HFFc6 (cell line): ENCODE data around the gene SAMD14. TPM values are rescaled to one million over a fixed set of nuclear protein-coding genes. Genes with fewer than 3 reads are reported as not detected.
A peak's percentile ranks its signal among the peaks of the same experiment; 100 is the strongest.

Experiments
- DNase-seq: peaks from one replicate; pipeline ENCODE4 v3.0.0-alpha.2; 2018
- H3K27ac Mint-ChIP-seq: 2 replicates; pipeline ENCODE4 v1.8.0; 2020; ENCODE audit warnings: mild to moderate bottlenecking, mixed read lengths
- H3K27me3 Mint-ChIP-seq: 2 replicates; pipeline ENCODE4 v1.8.0; 2021; ENCODE audit warnings: mild to moderate bottlenecking, moderate library complexity, mixed read lengths; ENCODE audit not compliant: insufficient read depth
- H3K36me3 Mint-ChIP-seq: 2 replicates; pipeline ENCODE4 v1.8.0; 2021; ENCODE audit warnings: low read depth, mixed read lengths
- H3K4me1 Mint-ChIP-seq: 2 replicates; pipeline ENCODE4 v1.8.0; 2020; ENCODE audit warnings: low read depth, mixed read lengths
- H3K4me3 Mint-ChIP-seq: 2 replicates; pipeline ENCODE4 v1.8.0; 2020; ENCODE audit warnings: mild to moderate bottlenecking, moderate library complexity, mixed read lengths
- H3K9me3 Mint-ChIP-seq: 2 replicates; pipeline ENCODE4 v1.8.0; 2020; ENCODE audit warnings: mild to moderate bottlenecking, mixed read lengths
- total RNA-seq, 6 experiments: library from RNA; stranded (reverse); fragmentation: NEBNext Ultra II Directional; extraction: Animal tissue kit (Norgen Biotek cat#: 25700); gene quantifications; 2 replicates in 1 of 6; 3 replicates in 5 of 6; pipeline ENCODE4 v1.2.3, GENCODE V29; 2021
- TF ChIP-seq, protein P1 (sequence below): fragments of 200-600 bp; sonication (generic); IDR thresholded peaks from 2 replicates; pipeline ENCODE4 v1.5.0; 2021; ENCODE audit warnings: antibody characterized with exemption, mild to moderate bottlenecking

Gene SAMD14
- total RNA-seq, 6 experiments from 2014 or later, result 4.3 to 14.1 (median 11.4) TPM

DNA sequence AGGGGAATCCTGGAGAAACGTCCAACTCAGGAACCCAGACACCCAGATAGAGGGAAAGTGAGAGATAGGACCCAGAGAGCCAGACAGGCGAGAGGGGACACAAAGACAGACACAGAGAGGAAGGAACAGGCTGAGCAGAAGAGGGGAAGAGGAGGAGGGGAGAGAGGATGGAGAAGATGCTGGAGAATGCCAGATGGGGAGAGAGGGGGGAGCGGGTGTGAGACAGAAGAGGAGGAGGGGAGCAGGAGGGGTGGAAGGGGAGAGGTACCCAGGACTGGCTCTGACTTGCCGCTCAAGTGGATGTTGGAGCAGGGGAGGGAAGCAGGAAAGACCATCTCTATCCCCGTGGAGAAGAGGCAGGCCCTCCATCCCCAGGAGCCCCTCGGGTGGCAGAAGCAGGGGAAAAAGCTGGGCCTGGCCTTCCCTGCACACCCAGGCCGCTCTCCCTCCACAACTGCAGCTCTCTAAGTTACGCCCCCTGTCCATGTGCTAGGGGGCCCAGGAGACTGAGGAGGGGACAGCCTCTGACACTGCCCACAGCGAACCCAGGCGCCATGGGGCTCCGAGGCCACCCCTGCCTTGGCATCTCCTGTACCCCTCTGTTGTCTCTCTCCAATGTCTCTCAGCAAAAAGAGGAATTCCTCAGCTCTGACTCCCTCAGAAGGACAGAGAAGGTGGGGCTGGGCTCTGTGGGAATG is 15.7 kb upstream of the SAMD14 start:
- peak overlapping the region; percentile 48 for H3K27ac Mint-ChIP-seq
- no peak for DNase-seq

DNA sequence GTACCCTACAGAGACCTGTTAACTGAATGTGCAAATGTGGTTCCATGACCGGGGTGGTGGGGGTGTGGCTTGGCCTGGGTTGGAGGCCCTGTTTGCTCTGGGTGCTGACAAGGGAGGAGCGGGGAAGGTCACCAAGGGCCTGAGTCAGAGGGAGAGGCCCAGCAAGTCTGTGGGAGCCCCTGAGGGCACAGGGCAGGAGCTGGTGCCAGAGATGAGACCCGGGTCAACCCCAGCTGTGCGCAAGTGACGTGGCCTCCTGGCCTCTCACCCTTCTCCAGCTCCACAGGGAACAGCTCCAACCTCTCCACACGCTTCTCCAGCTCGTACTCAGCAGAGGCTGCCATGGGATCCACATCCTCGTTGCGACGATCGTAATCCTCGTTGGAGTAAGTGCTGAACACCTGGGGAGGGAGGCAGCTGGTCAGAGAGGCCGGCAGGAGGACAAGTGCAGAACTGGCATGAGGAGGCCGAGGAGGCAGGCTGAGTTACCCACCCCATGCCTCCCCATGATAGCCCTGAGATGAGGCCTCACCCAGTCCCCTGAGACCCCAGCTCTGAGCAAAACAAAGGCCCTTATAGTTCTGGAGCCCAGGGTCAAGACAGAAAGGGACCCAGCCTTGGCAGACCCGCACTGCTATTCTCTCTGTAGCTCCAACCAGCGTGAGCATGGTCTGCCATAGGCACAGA is 15.0 kb upstream of the SAMD14 start:
- no peak overlapping the region; the same call in 1 of the 2 replicates for H3K4me3 Mint-ChIP-seq
- peaks cover 39% of the 10 kb centered on the region for H3K36me3 Mint-ChIP-seq
- H3K27me3 Mint-ChIP-seq, result peaks cover 2% of the 10 kb centered on the region
- no peaks in the 10 kb centered on the region for H3K9me3 Mint-ChIP-seq
- TF ChIP-seq, protein P1, sequence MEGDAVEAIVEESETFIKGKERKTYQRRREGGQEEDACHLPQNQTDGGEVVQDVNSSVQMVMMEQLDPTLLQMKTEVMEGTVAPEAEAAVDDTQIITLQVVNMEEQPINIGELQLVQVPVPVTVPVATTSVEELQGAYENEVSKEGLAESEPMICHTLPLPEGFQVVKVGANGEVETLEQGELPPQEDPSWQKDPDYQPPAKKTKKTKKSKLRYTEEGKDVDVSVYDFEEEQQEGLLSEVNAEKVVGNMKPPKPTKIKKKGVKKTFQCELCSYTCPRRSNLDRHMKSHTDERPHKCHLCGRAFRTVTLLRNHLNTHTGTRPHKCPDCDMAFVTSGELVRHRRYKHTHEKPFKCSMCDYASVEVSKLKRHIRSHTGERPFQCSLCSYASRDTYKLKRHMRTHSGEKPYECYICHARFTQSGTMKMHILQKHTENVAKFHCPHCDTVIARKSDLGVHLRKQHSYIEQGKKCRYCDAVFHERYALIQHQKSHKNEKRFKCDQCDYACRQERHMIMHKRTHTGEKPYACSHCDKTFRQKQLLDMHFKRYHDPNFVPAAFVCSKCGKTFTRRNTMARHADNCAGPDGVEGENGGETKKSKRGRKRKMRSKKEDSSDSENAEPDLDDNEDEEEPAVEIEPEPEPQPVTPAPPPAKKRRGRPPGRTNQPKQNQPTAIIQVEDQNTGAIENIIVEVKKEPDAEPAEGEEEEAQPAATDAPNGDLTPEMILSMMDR, result no peak
- peak overlapping the region; percentile 48; the same call in 1 of the 2 replicates for H3K27ac Mint-ChIP-seq
- H3K4me1 Mint-ChIP-seq, result peaks cover 59% of the 10 kb centered on the region
- no peak for DNase-seq

More for the DNA sequence above, 15.7 kb upstream of the SAMD14 start:
- no peaks in the 10 kb centered on the region for H3K9me3 Mint-ChIP-seq
- H3K27me3 Mint-ChIP-seq, result peaks cover 2% of the 10 kb centered on the region
- H3K36me3 Mint-ChIP-seq, result peaks cover 34% of the 10 kb centered on the region
- H3K4me3 Mint-ChIP-seq, result peak overlapping the region; percentile 56
- peaks cover 52% of the 10 kb centered on the region for H3K4me1 Mint-ChIP-seq
- TF ChIP-seq, protein P1, result no peak

DNA sequence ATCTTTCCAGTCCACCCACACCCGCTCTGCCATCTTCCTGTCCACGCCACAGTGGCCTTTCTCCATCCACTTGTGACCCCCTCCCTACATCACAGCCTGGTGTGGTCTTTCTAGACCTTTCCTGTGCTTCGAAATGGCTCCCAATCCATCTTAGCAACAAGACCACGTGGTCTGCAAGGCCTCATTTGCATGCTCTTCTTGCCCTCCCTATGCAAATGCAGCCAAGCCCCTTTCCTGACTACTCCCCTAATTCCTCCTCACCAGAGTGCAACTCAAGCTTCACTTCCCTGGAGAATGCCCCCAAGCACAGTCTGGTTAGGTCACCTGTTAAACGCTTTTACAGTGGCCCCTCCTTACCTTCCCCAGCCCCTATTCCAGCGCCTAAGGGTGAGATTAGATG is 14.4 kb upstream of the SAMD14 start:
- Mint-ChIP-seq H3K27me3 (peaks cover 2% of the 10 kb centered on the region), H3K4me1 (peaks cover 63% of the 10 kb centered on the region), H3K4me3 (no peak overlapping the region), H3K9me3 (no peaks in the 10 kb centered on the region), H3K36me3 (peaks cover 44% of the 10 kb centered on the region), H3K27ac (peak overlapping the region; percentile 20; the same call in 1 of the 2 replicates)
- no peak for DNase-seq
- TF ChIP-seq, protein P1, result no peak

DNA sequence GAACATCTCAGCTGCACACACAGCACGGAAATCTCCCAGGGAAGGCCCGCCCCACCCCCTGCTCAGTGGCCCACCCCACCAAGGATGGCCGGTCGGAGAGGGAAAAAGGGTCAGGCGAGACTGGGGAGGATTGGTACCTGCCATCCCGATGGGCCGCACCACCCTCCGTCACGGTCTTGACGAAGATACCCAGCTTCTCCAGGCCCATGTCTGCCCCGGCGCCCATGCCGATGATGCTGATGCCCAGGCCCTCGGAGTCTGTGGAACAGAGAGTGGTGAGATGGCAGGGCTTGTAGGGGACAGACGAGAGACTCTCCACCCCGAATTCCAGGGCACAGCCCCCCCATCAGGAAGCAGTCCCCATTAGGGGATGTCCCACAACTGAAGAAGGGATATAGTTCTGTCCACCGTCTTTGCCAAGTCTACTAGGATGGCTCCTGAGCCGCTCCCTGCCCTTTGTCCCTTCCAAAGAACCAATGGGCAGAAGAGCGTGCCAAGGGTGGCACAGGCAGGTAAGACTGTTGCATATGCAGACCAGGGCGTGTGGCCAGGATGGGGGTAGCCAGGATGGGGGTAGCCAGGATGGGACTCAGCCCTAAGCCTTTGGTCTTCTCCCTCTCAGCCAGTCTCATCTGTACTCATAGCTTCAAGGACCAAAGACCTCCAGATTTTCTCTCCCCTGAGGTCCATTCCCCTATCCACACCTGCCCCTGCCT is 13.7 kb upstream of the SAMD14 start:
- peaks cover 2% of the 10 kb centered on the region for H3K27me3 Mint-ChIP-seq
- TF ChIP-seq, protein P1, result no peak
- H3K36me3 Mint-ChIP-seq, result peaks cover 45% of the 10 kb centered on the region
- no peaks in the 10 kb centered on the region for H3K9me3 Mint-ChIP-seq
- H3K4me1 Mint-ChIP-seq, result peaks cover 63% of the 10 kb centered on the region
- no peak overlapping the region for H3K27ac Mint-ChIP-seq
- no peak overlapping the region for H3K4me3 Mint-ChIP-seq
- no peak for DNase-seq

DNA sequence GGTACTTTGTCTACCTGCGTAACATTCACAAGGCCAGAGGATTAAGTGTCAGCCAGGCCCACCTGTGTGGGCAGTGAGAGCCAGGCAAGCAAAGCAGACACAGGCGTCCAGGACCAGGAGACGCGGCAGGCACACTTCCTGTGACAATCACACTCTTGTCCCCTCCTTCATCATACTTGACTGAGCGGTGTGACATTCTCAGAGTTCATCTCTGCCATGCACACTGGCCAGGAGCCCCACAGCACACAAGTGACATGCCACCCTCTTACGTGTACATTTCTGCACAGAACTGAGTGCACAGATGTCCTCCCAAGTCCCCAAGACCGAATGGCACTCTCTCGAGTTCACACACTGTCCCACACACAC is 11.8 kb upstream of the SAMD14 start:
- Mint-ChIP-seq H3K4me3 (no peak overlapping the region), H3K27me3 (peaks cover 6% of the 10 kb centered on the region), H3K9me3 (no peaks in the 10 kb centered on the region), H3K36me3 (peaks cover 61% of the 10 kb centered on the region), H3K27ac (no peak overlapping the region; the same call in 1 of the 2 replicates), H3K4me1 (peaks cover 56% of the 10 kb centered on the region)
- TF ChIP-seq, protein P1, result no peak
- no peak for DNase-seq
